GM18526 (cell line): ENCODE measurements around the gene OPTC.

Experiments
- POLR2A ChIP-seq: IDR thresholded peaks from 3 replicates; pipeline ENCODE4 v1.6.1; 2011; ENCODE audit not compliant: insufficient read length; ENCODE audit errors: extremely low read depth

Gene OPTC, protein sequence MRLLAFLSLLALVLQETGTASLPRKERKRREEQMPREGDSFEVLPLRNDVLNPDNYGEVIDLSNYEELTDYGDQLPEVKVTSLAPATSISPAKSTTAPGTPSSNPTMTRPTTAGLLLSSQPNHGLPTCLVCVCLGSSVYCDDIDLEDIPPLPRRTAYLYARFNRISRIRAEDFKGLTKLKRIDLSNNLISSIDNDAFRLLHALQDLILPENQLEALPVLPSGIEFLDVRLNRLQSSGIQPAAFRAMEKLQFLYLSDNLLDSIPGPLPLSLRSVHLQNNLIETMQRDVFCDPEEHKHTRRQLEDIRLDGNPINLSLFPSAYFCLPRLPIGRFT

GRCh38 chr1:203493901-203494300 lies at the start of gene OPTC:
TSS of gene OPTC (plus strand) at chr1:203494153. CDS start at chr1:203496006, 1,853 bp downstream.
- no peak for TF ChIP-seq POLR2A

DNA sequence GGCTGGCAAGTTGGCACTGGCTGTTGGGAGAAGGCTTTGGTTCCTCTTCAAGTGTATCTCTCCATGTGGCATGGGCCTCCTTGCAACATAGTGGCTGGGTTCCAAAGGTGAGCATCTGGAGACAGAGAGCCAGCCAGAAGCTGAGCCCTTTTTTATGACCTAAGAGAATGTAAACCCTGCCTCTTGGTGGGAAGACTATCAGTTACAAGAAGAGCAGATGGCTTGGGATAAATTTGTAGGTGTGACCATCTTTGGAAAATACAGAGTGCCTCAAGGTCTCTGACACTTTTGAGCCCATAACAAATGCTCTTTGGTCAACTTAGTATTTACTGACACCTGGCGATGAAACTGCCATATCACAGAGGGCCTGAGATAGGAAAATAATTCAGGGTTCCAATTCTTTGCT lies 49.8 kb upstream of the OPTC start:
- TF ChIP-seq POLR2A: no peak

- TF ChIP-seq POLR2A: no peak
Measured at GRCh38 chr1:203447151-203447550, 46.8 kb upstream of the OPTC start.

DNA sequence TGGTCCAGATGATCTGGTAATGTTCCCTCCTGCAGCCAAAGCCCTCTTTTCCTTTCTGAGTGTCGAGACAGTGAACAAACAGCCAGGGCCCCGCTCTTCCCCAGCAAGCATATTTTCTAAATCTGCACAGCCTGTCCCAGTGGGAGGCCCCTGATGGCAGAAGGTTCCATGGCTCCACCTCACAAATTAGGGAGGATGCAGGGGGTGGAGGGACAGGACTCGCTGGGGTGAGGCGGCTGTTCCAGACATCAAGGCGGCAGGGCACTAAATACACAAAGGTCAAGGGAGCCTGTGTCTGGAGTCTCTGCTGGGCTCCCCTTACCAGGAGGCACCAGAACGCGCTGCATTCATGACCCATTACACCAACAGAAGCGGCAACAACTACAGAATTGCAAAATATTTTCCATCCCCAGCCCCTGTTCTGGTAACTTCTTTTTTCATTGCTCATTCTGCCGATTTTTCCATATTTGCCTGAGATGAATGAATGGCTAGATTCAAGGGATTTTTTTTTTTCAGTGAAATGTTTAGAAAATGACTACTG lies 45.4 kb upstream of the OPTC start:
- TF ChIP-seq POLR2A: no peak

DNA sequence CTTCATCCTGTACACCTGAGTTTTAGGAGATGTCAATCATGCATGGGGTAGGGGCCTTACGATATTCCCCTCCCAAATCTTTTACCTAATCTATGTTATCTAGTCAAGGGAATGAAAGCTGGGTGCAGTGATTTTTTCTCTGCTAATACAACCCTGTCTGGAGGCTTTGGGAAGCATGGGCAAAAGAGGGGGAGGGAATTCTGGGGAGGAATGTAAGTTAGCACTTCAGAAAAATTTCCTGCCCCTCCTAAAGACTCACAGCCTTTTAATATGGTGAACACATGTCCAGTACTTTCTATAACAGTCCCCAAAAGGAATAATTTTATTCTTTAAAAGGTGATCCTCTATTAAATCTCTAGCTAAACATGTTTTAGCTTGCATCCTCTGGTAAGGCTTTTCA lies 44.0 kb upstream of the OPTC start:
- TF ChIP-seq POLR2A: no peak

- no peak for TF ChIP-seq POLR2A
Measured at GRCh38 chr1:203450479-203451149, 43.3 kb upstream of the OPTC start.

GRCh38 chr1:203451836-203452784 lies 41.8 kb upstream of the OPTC start:
- TF ChIP-seq POLR2A: no peak

DNA sequence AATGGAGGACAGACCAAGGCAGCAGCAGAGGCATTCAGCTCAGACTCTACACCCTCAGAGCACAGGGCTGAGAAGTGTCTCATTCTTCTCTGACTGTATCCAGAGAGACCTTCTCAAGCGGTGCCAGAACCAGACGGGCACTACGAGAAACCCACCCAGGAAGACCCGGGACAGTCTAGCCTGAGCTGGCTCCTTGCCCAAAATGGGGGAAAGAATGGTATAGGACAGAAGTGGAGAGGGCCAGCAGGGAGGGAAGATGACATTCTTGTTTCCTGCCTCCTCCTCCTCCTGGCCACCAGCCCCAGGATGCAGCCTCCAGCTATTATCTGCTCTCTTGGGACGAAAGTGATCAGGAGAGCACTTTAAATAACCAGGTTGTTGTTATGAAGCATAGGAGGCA lies 40.9 kb upstream of the OPTC start:
- TF ChIP-seq POLR2A: no peak

DNA sequence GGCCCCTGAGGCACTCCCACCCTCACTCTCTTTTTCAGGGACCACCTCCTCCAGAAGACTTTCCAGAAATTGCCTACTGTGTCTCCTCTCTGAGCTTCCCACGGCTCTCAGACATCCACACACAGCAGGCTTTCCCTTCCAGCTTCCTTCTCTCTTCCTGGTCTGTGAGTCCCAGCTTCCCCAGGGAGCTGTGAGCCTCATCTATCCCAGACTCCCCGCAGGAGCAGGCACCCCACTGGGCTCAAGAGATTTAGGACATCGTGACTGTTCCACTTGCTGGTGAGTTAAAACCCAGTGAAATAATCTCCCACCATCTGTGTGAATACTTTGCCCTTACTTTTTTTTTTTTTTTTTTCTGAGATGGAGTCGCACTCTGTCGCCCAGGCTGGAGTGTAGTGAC lies 40.3 kb upstream of the OPTC start:
- TF ChIP-seq POLR2A: no peak

DNA sequence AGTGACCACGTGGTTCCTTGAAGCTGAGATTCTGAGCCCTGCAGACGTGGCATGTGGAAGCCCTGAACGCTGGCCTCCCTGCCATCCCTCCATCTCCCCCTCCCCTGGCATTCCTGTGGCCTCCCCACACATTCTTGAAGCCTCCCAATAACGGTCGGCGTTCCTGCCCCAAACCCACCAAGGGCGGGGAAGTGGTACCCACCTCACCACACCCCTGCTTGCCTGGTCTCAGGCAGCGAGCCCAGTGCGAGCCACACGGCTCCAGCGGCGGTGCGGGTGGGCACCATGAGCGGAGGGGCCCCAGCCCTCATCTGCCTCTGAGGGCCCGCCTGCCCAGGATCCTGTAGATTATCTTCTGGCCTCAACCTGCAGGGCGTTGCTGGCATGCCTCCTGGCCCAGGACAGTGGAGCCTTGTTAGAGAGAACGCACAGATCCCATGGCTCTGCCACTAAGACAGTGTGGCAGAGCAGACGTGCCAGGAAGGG lies 38.9 kb upstream of the OPTC start:
- TF ChIP-seq POLR2A: no peak

DNA sequence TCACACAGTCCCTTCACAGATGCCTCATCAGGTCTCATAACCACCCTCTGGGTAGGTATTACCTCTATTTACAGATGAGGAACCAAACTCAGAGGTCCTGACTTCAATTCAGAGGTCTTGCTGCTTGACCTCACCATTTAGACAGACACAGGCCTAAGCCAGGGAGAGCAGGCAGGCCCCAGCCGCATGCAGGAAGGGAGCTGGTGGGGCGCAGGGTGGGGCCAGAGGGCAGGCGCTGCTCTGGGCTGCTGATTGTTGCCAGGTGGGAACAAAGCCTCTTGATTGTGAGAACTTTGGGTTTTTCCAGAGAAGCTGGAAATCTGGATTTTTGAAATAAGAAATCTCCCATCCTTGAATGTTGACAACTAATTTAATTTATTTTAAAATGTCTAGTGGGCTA lies 38.2 kb upstream of the OPTC start:
- no peak for TF ChIP-seq POLR2A

DNA sequence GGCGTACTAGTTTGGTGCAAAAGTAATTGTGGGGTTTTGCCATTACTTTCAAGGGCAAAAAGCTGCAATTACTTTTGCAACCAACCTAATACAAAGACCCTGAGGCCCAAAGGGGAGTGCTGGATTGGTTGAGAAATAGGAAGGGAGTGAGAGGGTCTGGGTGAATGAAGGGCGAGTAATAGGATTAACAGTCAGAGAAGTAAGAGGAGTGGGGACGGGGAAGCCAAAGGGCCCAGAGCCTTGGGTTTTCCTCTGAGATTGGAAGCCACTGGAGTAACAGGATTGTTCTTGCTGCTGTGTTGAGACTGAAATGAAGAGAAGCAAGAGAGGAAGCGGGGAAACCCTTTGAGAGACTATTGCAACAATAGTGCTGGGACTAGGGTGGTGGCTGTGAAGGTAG lies 37.4 kb upstream of the OPTC start:
- no peak for TF ChIP-seq POLR2A

- TF ChIP-seq POLR2A: no peak
Measured at GRCh38 chr1:203458078-203458477, 35.9 kb upstream of the OPTC start.

DNA sequence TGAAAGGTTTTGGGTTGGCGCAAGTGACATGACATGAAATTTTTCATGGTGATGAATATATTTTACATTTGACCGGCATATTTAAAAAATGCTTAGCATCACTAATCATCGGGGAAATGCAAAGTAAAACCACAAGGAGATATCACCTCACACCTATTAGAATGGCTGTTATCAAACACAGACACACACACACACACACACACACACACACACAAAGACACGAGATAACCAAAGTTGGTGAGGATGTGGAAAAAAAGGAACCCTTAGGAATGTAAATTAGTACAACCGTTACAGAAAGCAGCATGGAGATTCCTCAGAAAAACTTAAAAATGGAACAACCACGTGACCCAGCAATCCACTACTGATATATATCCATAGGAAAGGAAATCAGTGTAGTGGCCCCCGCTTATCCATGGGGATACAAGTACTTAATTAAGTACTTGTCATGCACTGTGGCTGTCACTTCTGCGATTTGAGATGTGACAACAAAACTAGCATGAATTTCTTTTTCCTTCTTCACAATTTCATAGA lies 34.2 kb upstream of the OPTC start:
- TF ChIP-seq POLR2A: no peak

GRCh38 chr1:203461717-203462116 lies 32.2 kb upstream of the OPTC start:
- TF ChIP-seq POLR2A: no peak
